EH (cell line): ENCODE data around the gene KRT15.
A peak's percentile ranks its signal among the peaks of the same experiment; 100 is the strongest.

Experiments
- DNase-seq: peaks from one replicate; pipeline ENCODE4 v3.0.0-alpha.2; 2015; ENCODE audit warnings: low read depth

KRT15 gene

DNA sequence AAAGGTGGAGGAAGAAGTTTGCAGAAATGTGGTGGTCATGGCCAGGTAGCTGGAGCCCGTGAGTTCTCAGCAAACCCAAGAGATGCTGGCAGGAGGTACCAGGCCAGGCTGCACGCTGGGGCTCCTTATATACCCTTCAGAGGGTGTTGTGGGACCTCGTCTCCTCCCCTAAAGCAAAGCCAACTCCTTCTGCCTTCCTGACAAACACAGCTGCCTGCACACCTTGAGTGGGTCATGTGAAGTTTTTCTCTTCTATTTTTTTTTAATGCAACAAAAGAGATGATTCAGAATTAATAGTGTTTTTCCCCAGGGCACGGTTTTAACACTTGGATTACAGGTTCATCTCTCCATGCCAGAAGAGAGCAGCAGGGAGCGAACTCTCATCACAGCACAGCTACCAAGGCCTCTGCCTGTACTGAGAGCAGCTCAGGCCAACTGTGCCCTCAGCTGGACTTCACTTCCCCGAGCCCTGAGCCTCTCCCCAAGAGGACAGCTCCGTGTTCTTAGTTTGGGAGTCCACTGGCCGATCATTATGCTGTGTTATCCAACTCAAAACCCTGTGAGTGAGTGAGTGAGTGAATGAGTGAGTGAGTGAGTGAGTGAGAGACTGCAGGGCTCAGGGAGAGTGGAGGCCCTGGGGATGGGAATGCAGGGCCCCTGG lies at the start of gene KRT15:
TSS of gene KRT15 (minus strand) at position 102 of the 661 bp plus-strand sequence. CDS start at position 39, 63 bp downstream.
- DNase-seq, result peak; percentile 55

DNA sequence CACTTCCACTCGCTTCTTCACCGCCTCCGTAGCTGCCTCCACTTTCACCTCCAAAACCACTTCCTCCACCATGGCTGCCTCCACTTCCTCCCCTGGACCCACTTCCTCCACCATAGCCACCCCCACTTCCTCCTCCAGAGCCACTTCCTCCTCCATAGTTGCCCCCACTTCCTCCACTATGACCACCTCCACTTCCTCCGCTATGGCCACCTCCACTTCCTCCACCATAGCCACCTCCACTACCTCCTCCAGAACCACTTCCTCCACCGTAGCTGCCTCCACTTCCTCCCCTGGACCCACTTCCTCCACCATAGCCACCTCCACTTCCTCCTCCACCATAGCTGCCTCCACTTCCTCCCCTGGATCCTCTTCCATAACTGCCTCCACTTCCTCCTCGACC lies 48.6 kb upstream of the KRT15 start:
- no peak for DNase-seq

DNA sequence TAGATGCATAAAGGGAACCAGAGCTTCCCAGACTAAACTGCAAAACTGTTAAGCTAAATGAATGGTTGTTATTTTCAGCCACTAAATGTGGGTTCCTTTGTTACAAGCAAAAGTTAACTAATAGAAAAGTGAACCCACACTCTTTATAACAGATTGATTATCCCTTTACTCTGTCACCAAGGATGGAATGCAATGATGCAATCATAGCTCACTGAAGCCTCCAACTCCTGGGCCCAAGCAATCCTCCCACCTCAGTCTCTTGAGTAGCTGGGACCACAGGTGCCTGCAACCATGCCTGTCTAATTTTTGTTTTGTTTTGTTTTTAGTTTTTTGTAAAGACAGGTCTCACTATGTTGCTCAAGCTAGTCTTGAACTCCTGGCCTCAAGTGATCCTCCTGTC lies 46.6 kb upstream of the KRT15 start:
- DNase-seq, result no peak

DNA sequence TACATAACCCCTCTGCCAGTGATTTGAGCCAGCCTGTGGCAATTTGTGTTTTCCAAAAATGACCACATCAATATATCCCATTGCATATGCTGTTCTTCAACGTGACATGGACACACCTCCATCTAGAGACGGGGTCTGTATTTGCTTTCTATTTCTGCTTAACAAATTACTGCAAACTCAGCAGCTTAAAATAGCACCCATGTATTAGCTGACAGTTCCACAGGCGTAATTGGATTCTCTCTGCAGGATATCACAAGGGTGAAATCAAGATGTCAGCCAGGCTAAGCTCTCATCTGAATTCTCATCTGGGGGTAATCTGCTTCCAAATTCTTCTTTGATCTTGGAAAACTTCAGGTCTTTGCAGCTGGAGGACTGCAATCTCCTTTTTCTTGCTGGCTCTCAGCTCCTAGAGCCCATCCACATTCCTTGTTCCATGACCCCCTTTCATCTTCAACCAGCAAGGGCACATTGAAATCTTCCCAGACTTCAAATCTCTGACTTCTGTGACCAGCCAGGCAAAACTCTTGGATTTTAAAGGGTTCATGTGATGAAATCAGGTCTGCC lies 45.0 kb upstream of the KRT15 start:
- no peak for DNase-seq

DNA sequence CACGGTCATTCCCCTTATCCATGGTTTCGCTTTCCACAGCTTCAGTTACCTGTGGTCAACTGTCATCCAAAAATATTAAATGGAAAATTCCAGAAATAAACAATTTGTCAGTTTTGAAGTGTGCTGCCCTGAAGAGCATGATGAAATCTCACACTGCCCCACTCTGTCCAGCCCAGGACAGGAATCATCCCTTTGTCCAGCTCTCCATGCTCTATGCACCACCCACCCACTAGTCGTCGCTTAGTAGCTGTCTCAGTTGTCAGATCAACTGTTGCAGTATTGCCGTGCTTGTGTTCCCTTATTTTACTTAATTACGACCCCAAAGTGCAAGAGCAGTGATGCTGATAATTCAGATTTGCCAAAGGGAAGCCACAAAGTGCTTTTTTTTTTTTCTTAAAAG lies 42.9 kb upstream of the KRT15 start:
- DNase-seq, result no peak

DNA sequence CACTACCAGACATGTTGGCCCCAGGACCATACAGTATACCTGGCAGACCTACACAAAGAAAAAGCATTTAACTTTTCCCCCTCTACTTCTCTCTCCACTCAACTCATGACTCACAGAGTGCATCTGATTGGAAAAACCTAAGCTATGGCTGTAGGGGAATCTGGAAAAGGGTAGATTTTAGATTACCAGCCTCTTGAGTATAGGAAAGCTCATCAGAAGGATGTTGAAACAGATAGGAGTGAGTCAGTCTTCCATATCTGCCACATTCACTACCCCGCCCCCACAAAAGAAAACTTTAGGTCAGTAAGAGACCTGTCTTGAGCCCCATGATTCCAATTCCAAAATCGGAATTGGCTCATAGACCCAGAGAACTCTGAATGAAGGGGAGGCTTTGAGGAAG lies 40.9 kb upstream of the KRT15 start:
- DNase-seq, result peak; percentile 51

DNA sequence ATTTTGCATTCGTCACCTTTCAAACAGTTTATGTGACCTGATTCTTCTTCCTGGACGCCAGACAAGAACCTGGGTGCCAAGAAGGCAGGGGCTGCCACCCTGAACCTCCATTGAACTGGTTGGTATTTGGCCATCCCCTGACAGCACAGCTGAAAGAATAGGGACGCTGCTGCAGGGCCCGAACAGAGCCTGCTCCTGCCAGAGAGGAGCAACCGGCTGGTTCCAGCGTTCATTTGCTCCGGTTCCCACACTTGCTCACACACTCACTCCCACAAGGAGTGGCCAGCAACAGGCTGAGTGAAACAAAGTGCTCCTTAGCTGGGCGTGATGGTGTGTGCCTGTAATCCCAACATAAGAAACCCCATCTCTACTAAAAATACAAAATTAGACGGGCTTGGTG lies 38.2 kb upstream of the KRT15 start:
- DNase-seq, result no peak

DNA sequence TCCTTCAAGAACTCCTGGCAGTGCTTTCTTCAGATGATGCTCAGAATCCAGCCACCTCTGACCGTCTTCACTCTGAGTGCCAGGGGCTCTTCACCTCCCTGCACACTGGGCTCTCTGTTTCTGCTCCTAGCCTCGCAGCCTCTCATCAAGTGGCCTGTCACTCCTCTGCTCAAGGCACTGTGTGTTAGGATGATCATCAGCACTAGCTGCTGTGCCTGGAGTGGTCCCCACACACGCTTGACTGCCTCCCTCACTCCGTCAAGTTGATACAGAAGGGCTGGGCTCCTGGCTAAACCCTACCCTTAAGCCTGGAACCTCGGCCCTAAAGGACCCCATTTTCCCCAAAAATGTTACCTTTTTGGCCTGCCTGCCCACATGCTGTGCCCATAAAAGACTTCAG lies 37.6 kb upstream of the KRT15 start:
- DNase-seq, result no peak

DNA sequence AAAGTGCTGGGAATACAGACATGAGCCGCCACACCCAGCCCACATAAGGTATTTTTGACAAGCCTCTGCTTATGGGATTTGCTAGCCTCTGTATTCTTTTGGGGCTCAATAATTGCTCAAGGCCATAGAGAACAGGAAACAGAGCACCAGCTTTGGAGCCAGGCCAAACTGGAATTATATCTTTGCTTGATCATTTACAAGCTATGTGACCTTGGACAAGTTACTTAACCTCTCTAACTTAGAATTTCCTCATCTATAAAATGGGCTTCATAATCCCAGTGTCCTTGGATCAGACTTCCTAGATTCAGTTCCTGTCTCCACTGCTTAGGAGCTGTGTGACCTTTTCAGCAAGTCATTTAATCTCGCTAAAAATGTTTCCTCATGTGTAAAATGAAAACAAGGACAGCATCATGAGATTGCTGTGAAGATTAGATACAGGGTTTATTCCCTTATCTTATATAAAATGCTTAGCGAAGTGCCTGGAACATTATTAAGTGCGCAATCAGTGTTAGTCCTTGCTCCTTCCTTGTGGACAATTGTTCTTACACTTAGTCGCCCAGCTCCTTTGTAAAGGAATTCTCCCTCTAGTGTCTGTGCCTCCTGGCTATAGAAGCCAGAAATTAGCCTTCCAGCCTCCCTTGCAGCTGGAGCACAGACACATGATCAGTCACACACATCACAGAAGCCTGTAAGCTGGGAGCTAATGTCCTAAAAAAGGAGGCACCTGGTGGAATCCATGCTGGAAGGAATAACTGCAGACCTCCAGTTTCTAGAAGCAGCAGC lies 36.6 kb upstream of the KRT15 start:
- DNase-seq, result peak; percentile 55

DNA sequence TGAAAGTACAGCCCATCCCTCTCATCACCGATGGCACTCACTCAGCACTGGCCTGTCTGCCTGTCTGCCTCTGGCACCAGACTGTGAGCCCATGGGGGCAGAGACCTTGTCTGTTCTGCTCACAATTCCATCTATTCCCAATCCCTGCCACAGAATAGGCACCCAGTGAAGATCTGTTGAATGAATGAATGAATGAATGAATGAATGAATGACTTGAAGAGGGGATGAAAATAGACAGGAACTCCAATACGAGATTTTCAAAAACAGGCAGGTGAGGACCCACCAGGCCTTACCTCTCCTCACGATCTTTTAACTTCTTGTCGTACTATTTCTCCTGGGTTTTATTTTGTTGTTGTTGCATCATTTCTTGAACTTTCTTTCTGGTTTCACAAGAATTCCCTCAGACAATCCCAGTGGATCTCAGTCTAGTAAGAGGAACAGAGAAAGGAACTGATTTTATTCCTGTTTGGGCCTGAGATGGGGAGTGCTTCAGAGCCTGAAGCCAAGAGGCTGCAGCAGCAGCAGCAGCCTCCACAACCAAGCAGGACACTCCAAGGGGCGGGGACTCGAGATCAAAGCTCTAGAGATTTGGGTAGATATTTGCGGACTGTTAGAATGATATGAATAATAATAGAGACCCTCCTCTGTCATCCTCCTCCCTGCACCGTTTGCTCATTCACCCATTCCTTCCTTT lies 35.4 kb upstream of the KRT15 start:
- no peak for DNase-seq

DNA sequence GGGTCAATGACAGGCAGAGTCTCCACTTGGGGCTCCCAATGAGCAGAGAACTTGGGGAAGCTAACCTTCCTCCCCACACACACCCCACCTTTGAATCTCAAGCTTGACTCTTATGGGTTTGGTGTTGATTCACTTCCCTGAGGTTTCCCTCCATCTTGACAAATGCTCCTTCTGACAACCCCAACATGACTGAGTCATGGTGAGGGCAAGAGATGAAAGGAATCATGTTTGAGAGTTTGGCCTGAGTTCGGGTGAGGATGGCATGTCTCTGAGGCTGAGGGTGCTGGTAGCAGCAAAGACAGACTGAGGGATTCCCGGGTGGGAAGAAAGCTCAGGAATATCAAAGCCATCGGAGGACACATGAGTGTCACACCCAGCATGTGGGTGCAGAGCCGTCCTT lies 34.5 kb upstream of the KRT15 start:
- DNase-seq, result peak; percentile 13

DNA sequence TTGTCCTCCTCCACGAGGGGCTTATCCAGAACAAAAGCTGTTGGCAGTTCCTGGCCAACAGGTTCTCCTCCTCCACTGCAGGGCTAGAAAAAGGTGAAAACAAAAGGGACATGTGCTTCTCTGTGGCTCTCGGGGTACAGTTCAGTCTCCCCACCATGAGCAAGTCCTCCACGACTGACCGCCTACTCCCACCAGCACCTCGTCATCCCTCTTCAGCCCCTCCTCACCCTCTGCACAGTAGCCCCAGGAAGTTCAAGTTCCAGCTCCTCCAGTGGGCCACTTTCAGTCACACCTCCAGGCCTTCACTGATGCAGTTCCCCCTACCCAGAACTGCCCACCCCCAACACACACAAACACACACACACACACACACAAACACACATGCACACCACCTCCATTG lies 33.8 kb upstream of the KRT15 start:
- no peak for DNase-seq

DNA sequence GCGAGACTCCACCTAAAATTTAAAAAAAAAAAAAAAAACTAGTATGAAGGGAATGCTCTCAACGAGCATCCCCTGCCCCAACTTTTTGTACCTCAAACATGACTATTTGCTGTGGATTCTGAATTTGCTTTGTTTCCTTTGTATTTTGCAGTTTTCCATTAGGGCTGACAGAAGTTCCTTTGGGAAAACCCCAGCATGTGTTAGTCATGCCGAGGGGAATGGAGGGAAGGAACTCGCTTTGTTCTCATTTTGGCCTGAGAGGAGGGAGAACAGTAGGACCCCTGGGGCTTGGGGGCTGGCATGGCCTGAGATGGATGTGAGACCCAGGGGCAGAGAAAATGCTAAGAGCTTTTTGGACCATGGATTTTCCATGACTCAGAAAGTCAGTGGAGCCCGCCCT lies 32.7 kb upstream of the KRT15 start:
- peak; percentile 47 for DNase-seq

DNA sequence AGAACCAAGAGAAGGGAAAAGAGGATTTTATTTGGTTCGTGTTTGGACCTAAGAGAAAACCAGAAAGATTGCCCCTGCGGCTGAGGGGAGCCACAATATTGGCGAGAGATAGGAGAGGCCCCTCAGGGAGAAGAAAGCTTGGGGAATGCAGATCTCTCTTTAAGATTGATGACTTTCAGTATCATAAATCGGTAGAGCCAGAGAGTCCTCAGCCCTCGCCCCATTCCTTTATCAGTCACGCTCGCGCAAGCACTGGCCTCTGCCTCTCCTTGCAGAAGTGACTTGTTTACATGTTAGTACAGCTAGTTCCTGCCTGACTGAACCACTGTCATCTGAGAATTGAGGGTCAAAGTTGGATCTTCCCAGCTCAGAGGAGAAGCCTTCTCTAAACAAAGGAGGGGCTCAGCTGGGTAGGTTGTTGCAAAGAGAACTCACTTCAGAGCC lies 30.9 kb upstream of the KRT15 start:
- no peak for DNase-seq

DNA sequence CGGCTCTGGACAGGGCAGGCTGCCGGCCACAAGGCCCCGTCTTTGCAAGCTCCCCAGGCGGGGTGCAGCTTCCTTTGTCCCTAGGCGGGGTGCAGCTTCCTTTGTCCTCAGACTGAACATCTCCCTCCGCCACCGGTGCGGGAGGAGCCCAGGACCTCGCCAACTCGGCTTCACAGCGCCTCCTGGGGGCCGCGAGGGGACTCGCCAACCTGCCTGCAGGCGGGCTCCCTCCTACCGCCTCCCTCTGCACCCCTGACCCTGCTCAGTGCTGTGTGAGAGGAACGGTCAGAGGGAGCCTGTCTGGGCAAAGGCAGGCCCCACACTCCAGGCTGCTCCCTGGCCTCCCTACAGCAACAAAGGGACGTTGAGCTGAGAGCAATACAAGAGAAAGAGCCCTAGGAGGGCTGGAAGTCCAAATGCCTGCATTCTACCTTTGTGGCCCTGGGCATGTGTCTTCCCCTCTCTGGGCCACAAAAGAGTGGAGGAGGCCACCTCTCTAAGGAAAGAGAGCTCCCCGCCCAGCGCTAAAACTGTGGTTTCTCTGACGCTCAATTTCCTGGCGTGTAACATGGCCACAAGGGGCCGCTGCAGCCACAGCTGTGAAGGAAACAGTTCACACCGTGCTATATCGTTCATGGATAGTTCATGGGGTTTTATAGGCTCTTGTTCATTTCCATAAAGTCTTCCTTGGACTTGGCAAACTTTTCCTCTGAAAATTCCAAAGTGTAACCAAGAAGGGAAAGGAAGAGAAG lies 30.3 kb upstream of the KRT15 start:
- DNase-seq, result peak; percentile 90

DNA sequence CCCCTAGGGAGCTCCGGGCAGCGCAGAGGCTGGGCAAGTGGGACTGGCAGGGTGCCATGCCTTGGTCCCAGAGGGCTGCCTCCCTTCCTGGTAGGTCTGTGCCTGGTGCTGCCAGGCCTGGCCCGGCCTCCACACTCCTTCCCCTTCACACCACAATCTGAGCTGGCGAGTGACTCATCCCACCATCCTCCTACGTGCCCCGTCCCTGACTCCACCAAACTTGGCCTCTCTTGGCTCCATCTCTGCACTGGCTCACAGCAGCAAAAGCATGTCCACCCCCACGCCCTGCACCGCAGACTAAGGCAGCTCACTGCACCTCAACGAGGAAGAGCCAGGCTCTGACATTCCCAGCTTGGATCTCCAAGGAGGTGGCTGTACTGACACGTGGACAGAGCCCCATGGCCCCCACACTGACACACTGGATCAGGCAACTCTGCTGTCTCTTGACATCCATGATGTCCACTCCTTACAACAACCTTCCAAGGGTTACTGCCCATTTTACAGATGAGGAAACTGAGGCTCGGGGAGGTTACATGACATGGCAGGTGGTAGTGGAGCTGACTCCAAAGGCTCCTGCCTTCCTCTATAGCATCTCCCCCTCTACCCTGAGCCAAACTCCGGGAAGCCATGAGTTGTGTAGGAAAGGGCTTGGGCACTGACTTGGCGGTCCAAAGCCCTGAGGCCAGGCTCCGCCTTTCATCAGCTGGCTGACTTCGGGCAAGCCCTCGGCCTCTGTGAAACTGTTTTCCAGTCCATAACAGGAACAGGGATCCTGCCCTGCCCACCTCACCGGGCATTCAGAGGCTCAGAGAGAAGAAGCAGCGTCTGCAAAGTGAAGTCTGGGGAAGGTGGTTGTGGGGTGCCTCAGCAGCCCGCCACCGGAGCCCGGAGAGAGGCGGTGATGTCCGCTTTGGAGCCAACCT lies 29.5 kb upstream of the KRT15 start:
- peak; percentile 99 for DNase-seq

DNA sequence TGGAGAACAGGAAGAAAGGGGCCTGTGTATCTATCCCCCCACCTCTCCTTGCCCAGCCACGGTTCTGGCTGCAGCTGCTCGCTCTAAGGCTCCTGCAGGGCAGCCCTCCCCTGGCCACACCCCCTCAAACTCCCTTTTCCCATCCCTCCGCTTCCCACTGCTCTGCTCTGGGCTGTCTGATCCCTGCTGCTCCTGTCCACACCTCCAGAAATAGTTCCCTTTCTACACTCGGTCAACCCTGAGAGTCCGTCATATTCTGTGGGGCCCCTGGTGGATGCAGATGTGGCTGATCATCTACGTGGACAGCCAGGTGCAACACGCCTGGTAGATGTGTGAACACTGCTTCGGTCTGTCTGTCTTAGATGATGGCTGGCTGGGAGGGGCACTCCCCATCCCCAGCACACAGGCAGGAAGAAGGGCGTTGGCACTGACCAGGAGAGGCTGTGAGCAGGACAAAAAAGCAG lies 28.7 kb upstream of the KRT15 start:
- DNase-seq, result no peak

DNA sequence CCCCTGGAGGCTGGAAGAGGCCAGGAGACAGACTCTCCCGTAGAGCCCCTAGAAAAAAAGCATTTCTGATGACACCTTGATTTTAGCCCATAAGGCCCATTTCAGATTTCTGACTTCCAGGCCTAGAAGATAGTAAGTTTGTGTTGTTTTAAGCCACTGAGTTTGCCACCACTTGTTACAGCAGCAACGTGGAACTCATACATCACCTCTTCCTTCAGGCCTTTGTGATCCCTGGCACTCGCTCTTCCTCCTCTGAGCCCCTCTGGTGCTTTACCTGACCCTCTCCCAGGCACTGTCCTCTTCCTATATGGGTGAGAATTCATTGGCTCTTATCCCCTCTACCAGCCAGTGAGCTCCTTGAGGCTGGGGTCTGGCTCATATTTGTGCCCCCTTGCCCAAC lies 28.1 kb upstream of the KRT15 start:
- no peak for DNase-seq

DNA sequence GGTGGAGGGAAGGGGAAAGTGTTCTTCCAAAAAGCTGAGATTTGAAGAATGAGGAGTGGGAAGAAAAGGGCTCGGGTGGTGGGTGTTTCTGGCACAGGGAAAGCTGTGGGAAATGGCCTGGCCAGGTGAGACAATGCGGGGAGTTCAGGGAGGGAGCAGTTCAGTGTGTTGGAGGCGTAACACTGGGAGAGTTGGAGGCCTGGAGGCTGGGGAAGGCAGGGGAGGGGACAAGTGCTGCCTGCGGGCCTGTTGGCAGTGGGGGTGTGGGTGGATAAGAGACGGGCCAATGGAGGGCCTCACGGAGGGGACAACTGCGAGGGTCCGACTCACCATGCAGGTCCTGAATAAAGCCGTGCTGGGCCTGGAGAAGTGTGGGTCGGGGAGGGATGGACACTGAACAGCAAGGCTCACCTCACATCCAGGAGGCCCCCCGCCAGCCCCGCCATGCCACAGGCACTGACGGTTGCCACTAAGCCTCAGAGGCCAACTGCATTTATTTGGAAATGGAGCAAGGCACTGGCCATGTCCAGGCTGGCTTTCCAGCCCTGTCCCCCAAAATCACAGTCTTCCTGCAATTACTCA lies 27.2 kb upstream of the KRT15 start:
- DNase-seq, result no peak

DNA sequence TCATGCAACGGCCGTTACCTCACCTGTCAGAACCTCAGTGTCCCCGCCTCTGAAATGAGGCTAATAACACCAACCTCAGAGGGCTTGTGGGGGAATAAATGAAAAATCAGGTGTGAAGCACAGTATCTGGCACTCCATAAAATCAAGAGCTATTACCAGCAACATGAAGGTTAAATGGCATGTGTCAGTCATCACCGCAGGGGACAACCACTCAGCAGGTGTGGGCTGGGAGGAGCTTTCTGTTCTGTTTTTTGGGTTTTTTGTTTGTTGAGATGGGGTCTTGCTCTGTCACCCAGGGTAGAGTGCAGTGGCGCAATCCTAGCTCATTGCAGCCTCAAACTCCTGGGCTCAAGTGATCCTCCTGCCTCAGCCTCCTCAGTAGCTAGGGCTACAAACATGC lies 26.2 kb upstream of the KRT15 start:
- DNase-seq, result no peak
